ENCODE results near the gene TUT7. TPM values are rescaled to one million over a fixed set of nuclear protein-coding genes. Genes with fewer than 3 reads are reported as not detected.

TUT7 gene
- total and polyA plus RNA-seq, 2 experiments from 2014 or later = 16.5 to 18.8 TPM

DNA sequence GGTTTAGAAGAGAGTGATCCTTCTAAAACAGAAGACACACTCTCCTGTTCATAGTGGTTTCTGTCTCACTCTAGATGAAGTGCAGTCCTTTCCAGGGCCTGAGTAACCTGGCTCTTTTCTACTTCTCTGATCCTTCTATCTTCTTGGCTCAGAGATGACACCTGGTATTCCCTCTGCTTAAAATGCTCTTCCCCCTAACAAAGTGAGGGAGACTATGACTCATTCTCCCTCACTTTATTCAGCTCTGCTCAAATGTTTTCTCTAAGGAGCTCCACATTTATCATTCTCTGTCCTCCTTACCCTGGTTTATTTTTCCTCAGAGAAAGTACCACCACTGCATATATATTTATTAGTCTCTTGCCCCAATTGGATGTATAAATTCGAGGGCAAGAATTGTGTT lies 24.6 kb downstream of the TUT7 start:
- Histone ChIP-seq H3K4me3 (no peak overlapping the region), H2AFZ (no peak overlapping the region), H3K36me3 (ENCODE audit: low read depth) (peaks cover 68% of the 10 kb centered on the region), H3K4me2 (ENCODE audit: unreplicated experiment) (no peak overlapping the region), H3F3A (ENCODE audit: insufficient read depth) (peaks cover 37% of the 10 kb centered on the region), H3K4me1 (ENCODE audit: insufficient read depth) (peaks cover 9% of the 10 kb centered on the region), H4K20me1 (ENCODE audit: insufficient read depth) (no peaks in the 10 kb centered on the region), H3K9ac (no peak overlapping the region), H3K27me3 (replicated peaks; ENCODE audit: insufficient read depth) (no peaks in the 10 kb centered on the region), H3K9me3 (ENCODE audit: low read depth) (no peaks in the 10 kb centered on the region), H3K79me2 (ENCODE audit: insufficient read depth) (peaks cover 3% of the 10 kb centered on the region; the same call in 1 of the 2 replicates), H3K9me2 (ENCODE audit: insufficient read depth) (no peaks in the 10 kb centered on the region), H3K27ac (no peak overlapping the region)
- no peak for DNase-seq
- TF ChIP-seq EZH2 (IDR thresholded peaks at IDR 0.05; ENCODE audit: insufficient read depth, poor library complexity, severe bottlenecking) (no peak), EZH2phosphoT487 (IDR thresholded peaks at IDR 0.05; ENCODE audit: insufficient read depth, low read depth) (no peak)
- in situ Hi-C loops (cut with MboI) = no loop called here
- WGBS, 2 experiments (ENCODE audit: low coverage in 1 of 2, low lambda C conversion rate in 2 of 2, missing lambda C conversion rate in 2 of 2) = 100% methylated on average over 1 of the region's 1 CpG

DNA sequence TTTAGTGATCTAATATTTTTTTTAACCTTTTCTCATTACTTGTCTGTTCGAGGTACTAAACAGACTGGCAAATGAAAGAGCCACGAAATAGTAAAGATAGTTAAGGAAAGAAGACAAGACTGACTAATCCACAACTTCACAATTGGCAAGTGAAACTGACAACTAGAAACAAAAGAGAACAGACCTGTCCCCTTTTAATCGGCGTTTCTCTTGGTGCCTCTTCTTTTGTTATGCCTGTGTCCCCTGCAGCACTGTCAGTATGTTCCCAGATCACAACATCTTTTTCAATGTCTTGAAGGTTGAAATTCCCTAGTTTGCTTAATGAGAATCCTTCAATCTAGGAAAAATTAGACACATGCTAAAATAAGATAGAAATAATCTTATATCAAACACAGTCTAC lies 26.1 kb downstream of the TUT7 start:
- peaks cover 52% of the 10 kb centered on the region for H3F3A ChIP-seq (ENCODE audit: insufficient read depth)
- H3K36me3 ChIP-seq (ENCODE audit: low read depth) = peaks cover 62% of the 10 kb centered on the region
- H3K79me2 ChIP-seq (ENCODE audit: insufficient read depth) = peaks cover 3% of the 10 kb centered on the region; the same call in 1 of the 2 replicates
- no peaks in the 10 kb centered on the region for H4K20me1 ChIP-seq (ENCODE audit: insufficient read depth)
- no peaks in the 10 kb centered on the region for H3K9me3 ChIP-seq (ENCODE audit: low read depth)
- H3K27me3 ChIP-seq (replicated peaks; ENCODE audit: insufficient read depth) = no peaks in the 10 kb centered on the region
- TF ChIP-seq EZH2 (IDR thresholded peaks at IDR 0.05; ENCODE audit: insufficient read depth, poor library complexity, severe bottlenecking) (no peak), EZH2phosphoT487 (IDR thresholded peaks at IDR 0.05; ENCODE audit: insufficient read depth, low read depth) (no peak)
- no peaks in the 10 kb centered on the region for H3K9me2 ChIP-seq (ENCODE audit: insufficient read depth)
- WGBS, 2 experiments (ENCODE audit: low coverage in 1 of 2, low lambda C conversion rate in 2 of 2, missing lambda C conversion rate in 2 of 2) = 70 to 80% methylated on average over 4 of the region's 4 CpGs
- no peak overlapping the region for H3K4me2 ChIP-seq (ENCODE audit: unreplicated experiment)
- no peak overlapping the region for H2AFZ ChIP-seq
- H3K4me3 ChIP-seq = no peak overlapping the region
- H3K27ac ChIP-seq = 0 out of 2 replicates have a peak overlapping the region, but pooled peaks have one; percentile 0
- in situ Hi-C loops (cut with MboI) = no loop called here
- peaks cover 24% of the 10 kb centered on the region for H3K4me1 ChIP-seq (ENCODE audit: insufficient read depth)
- DNase-seq = no peak
- no peak overlapping the region for H3K9ac ChIP-seq

DNA sequence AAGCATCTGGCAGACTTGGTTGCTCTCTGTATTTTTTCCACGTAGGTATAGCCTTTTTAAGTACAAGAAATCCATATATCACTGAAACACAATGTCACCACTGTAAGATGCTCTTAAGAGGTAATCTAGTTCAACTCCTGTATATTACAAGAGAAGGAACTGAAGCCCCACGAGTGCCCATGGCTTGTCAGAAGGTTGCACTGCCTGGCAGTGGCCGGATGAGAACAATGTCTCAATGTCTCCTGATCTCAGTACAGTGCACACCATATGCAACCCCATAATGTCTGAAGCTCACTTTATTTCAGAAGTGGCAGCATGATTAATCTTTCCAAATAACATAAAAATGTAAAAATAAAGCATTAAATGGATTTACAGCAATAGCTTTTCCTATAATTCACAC lies 27.7 kb downstream of the TUT7 start:
- H3K9me3 ChIP-seq (ENCODE audit: low read depth) = no peaks in the 10 kb centered on the region
- DNase-seq = no peak
- H3K36me3 ChIP-seq (ENCODE audit: low read depth) = peaks cover 48% of the 10 kb centered on the region
- H3K9ac ChIP-seq = no peak overlapping the region
- no peak overlapping the region for H3K4me3 ChIP-seq
- no peak overlapping the region for H3K4me2 ChIP-seq (ENCODE audit: unreplicated experiment)
- in situ Hi-C loops (cut with MboI) = no loop called here
- no peak for TF ChIP-seq EZH2 (IDR thresholded peaks at IDR 0.05; ENCODE audit: insufficient read depth, poor library complexity, severe bottlenecking)
- no peak for TF ChIP-seq EZH2phosphoT487 (IDR thresholded peaks at IDR 0.05; ENCODE audit: insufficient read depth, low read depth)
- no peaks in the 10 kb centered on the region for H3K27me3 ChIP-seq (replicated peaks; ENCODE audit: insufficient read depth)
- WGBS, 2 experiments (ENCODE audit: low coverage in 1 of 2, low lambda C conversion rate in 2 of 2, missing lambda C conversion rate in 2 of 2) = 96 to 98% methylated on average over 3 of the region's 3 CpGs
- H3K4me1 ChIP-seq (ENCODE audit: insufficient read depth) = peaks cover 40% of the 10 kb centered on the region
- H4K20me1 ChIP-seq (ENCODE audit: insufficient read depth) = no peaks in the 10 kb centered on the region
- H2AFZ ChIP-seq = no peak overlapping the region
- H3K27ac ChIP-seq = no peak overlapping the region
- H3F3A ChIP-seq (ENCODE audit: insufficient read depth) = peaks cover 62% of the 10 kb centered on the region
- H3K79me2 ChIP-seq (ENCODE audit: insufficient read depth) = no peaks in the 10 kb centered on the region
- H3K9me2 ChIP-seq (ENCODE audit: insufficient read depth) = no peaks in the 10 kb centered on the region

DNA sequence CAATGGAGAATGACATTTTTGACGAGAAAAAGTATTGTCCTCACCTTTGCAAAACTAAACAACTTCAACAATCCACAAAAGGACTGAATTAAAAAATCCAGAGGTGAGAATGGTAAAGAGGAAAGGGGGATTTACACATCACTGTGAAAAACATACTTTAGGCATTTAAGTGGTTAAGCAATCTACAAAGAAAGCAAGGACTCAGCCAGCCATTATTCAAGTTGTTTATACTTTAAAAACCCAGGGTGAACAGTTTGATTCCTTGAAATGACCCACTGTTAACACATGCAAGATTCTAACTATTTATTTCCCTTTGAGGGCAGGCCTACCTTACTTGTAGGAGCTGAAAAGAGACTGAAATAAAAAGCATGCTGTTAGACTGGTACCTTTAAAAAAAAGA lies 29.3 kb downstream of the TUT7 start:
- TF ChIP-seq EZH2phosphoT487 (IDR thresholded peaks at IDR 0.05; ENCODE audit: insufficient read depth, low read depth) (no peak), EZH2 (IDR thresholded peaks at IDR 0.05; ENCODE audit: insufficient read depth, poor library complexity, severe bottlenecking) (no peak)
- Histone ChIP-seq H3K9me2 (ENCODE audit: insufficient read depth) (no peaks in the 10 kb centered on the region), H3K4me2 (ENCODE audit: unreplicated experiment) (peak overlapping the region; percentile 46), H3K36me3 (ENCODE audit: low read depth) (peaks cover 39% of the 10 kb centered on the region), H3K79me2 (ENCODE audit: insufficient read depth) (peaks cover 7% of the 10 kb centered on the region; the same call in 1 of the 2 replicates), H3K4me1 (ENCODE audit: insufficient read depth) (peaks cover 48% of the 10 kb centered on the region), H3K9ac (peak overlapping the region; percentile 16; the same call in 1 of the 2 replicates), H2AFZ (no peak overlapping the region), H3K27me3 (replicated peaks; ENCODE audit: insufficient read depth) (no peaks in the 10 kb centered on the region), H3F3A (ENCODE audit: insufficient read depth) (peaks cover 63% of the 10 kb centered on the region), H3K4me3 (no peak overlapping the region), H3K27ac (peak overlapping the region; percentile 85), H4K20me1 (ENCODE audit: insufficient read depth) (no peaks in the 10 kb centered on the region), H3K9me3 (ENCODE audit: low read depth) (no peaks in the 10 kb centered on the region)
- WGBS, 2 experiments (ENCODE audit: low coverage in 1 of 2, low lambda C conversion rate in 2 of 2, missing lambda C conversion rate in 2 of 2) = 100% methylated on average over 1 of the region's 1 CpG
- in situ Hi-C loops (cut with MboI) = no loop called here
- no peak for DNase-seq
